C4-2B (cell line): ENCODE data around the gene TEAD3.

ENCODE experiments used
- CTCF ChIP-seq: fragments of 450-650 bp; conservative IDR thresholded peaks from 2 replicates; pipeline ENCODE4 v1.5.1; 2017; ENCODE audit warnings: mild to moderate bottlenecking
- ZFX ChIP-seq: fragments of 450-650 bp; IDR thresholded peaks from 2 replicates; pipeline ENCODE4 v1.6.1; 2017

- TF ChIP-seq CTCF: no peak
- TF ChIP-seq ZFX: no peak
These were observed 10.3 kb upstream of the TEAD3 start for GRCh38 chr6:35507221-35507620.
